AG09319 (cell line): ENCODE results near the gene GMEB2.
"Not testable (repeated sequence)": the region's sequence is repeated elsewhere in the genome, so short reads cannot be mapped to it uniquely, and the experiment has no call there.

Experiments used
- DNase-seq: peaks from one replicate; pipeline ENCODE4 v3.0.0-alpha.2; 2010; ENCODE audit warnings: low read depth; ENCODE audit errors: extremely low read depth
- TF ChIP-seq, protein P1 (sequence below): IDR thresholded peaks from 2 replicates; pipeline ENCODE4 v1.5.1; 2011; ENCODE audit warnings: low read depth, mild to moderate bottlenecking, inconsistent platforms, low read length, moderate library complexity

The GMEB2 gene

GRCh38 chr20:63564036-63564810, 62.7 kb downstream of the GMEB2 start:
- TF ChIP-seq, protein P1, sequence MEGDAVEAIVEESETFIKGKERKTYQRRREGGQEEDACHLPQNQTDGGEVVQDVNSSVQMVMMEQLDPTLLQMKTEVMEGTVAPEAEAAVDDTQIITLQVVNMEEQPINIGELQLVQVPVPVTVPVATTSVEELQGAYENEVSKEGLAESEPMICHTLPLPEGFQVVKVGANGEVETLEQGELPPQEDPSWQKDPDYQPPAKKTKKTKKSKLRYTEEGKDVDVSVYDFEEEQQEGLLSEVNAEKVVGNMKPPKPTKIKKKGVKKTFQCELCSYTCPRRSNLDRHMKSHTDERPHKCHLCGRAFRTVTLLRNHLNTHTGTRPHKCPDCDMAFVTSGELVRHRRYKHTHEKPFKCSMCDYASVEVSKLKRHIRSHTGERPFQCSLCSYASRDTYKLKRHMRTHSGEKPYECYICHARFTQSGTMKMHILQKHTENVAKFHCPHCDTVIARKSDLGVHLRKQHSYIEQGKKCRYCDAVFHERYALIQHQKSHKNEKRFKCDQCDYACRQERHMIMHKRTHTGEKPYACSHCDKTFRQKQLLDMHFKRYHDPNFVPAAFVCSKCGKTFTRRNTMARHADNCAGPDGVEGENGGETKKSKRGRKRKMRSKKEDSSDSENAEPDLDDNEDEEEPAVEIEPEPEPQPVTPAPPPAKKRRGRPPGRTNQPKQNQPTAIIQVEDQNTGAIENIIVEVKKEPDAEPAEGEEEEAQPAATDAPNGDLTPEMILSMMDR = no peak
- no peak for DNase-seq

DNA sequence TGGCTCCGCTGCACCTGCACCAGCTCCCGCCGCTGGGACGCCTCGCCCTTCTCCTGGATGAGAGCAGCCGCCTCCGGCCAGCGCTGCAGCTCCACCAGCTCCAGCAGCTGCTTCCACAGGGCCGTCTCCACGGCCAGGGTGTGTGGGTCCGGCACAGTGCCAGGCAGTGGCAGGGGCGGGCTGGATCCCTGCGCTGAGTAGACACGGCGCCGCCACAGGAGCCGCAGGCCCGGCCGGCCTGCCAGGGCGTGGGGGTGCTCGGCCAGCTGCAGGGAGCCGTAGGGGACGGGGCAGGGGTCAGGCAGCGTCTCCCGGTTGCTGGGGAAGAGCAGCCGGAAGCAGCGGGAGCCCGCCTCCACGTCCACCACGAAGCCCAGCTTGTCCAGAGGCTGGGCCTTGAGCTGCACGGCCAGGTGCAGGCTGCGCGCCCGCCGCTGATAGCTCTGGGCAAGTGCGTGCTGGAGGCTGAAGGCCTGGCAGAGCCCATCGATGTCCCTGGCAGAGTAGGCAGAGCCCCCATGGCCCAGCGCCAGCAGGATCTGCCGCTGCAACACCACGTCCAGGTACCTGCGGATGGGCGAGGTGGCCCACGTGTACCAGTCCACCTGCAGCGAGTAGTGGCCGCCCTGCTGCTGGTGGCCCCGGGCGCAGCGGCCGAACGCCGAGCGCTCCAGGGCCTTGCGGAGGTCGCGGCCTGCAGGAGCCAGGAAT, 63.5 kb downstream of the GMEB2 start:
- TF ChIP-seq, protein P1 = no peak
- DNase-seq = no peak

DNA sequence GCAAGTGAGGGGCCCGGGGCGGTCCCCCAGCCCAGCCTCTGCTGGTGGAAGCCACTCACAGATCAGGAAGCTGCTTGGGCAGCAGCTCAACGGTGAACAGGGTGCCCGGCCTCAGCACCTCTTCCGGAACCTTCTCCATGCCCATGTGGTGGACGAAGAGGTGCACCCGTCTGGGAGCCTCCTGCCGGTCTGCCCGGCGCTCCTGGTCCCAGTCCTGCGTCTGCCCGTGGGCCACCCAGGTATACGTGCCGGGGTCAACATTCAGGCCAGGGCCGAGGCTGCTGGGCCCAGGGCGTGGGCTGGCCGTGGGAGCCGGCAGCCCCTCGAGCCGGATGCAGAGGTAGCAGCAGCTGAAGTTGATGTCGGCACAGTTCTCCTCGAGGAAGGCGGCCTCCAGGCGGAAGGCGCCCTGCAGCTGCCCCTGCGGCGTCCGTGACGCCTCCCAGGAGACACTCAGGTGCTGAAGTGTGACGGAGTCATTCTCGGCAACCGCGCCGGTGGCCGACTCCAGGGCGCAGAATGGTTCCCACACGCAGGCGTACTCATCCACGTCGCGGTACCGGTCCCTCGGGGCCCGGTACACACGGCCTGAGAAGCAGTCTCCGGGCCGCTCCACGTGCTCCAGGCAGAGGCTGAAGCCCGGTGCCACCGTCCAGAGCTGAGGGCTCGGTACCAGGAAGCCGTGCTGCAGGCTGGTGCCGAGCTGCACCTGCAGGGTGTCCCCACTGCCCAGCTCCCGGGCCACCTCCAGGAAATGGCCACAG, 64.3 kb downstream of the GMEB2 start:
- DNase-seq = no peak
- TF ChIP-seq, protein P1 = no peak

GRCh38 chr20:63561624-63562396, 65.1 kb downstream of the GMEB2 start:
- no peak for DNase-seq
- TF ChIP-seq, protein P1 = no peak

DNA sequence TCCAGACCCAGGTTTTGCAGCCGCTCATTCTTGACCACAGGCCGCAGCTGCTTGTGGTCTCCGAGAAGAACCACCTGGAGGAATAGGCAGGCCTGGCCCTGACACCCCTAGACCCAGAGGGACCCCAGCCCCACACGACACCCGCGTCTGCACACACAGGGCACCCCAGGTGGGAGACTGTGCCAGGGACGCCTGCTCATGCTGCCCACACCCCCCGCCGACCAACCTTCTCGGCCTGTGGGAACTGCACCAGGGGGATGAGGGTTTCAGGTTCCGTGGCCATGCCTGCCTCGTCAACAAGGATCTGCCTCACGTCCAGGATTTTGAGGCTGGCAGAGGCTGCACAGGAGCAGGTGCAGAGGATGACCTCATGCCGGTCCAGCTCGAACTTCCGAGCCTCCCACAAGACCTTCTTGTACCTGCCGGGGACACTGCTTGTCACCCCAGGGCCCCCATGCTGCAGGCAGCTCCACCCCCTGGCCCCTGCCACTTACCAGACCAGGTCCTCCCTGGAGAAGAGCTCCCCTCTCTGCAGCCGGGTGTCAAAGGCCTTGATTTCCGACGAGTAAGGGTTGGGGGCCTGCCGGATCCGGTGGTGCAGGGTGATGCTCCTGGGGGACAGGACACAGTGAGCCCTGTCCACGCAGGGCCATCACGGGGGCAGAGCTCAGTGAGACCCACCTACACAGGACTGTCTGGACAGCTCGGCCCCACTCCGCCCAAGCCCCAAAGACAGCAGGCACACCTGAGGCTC, 65.9 kb downstream of the GMEB2 start:
- TF ChIP-seq, protein P1 = no peak
- no peak for DNase-seq

GRCh38 chr20:63560333-63560805, 66.5 kb downstream of the GMEB2 start:
- DNase-seq = no peak
- TF ChIP-seq, protein P1 = no peak

DNA sequence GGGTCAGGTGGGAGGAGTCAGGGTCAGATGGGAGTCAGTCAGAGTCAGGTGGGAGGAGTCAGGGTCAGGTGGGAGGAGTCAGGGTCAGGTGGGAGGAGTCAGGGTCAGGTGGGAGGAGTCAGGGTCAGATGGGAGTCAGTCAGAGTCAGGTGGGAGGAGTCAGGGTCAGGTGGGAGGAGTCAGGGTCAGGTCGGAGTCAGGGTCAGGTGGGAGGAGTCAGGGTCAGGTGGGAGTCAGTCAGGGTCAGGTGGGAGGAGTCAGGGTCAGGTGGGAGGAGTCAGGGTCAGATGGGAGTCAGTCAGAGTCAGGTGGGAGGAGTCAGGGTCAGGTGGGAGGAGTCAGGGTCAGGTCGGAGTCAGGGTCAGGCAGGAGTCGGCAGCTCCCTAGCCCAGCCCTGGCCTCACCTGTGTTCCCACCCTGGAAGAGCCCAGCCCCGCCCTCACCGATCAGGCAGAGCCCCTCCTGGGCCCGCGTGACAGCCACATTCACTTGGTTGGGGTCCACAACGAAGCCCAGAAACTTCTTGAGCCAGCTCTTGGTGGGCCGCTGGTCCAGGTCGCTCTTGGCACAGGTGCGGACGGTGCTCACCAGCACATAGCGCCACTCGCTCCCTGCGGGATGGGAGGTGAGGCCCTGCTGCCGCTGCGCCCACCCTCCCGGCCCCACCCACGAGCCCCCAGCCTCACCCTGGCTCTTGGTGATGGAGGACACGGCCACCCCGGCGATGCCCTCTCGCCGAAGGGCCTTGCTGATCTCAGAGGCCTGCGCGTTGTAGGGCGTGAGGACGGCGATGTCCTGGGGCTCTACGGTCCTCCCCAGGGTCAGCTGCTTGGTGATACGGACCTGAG, 67.2 kb downstream of the GMEB2 start:
- DNase-seq = not testable (repeated sequence)
